DND-41 (cell line): ENCODE results near the gene PLD1.
A peak's percentile ranks its signal among the peaks of the same experiment; 100 is the strongest.

Source experiments
- ATAC-seq: fragments of 200-7000 bp; cut with Tn5 transposase; 3 replicates; pipeline ENCODE4 v1.9.1; 2021; ENCODE audit warnings: low read depth; ENCODE audit not compliant: insufficient read depth
- DNase-seq: peaks from one replicate; pipeline ENCODE4 v3.0.0-alpha.2; 2020
- H2AFZ ChIP-seq: 2 replicates; pipeline ENCODE4 v1.6.0; 2012; ENCODE audit warnings: low read depth, low read length
- H3K27ac ChIP-seq: 2 replicates; pipeline ENCODE4 v1.5.1; 2012; ENCODE audit warnings: low read length, inconsistent platforms
- H3K27me3 ChIP-seq: fragments of 200-600 bp; sonication (generic); 2 replicates; pipeline ENCODE4 v1.6.0; 2012; ENCODE audit warnings: low read length, mild to moderate bottlenecking, inconsistent platforms; ENCODE audit not compliant: insufficient read depth, poor library complexity
- H3K36me3 ChIP-seq: 2 replicates; pipeline ENCODE4 v1.5.1; 2012; ENCODE audit warnings: low read length, inconsistent platforms; ENCODE audit not compliant: insufficient read depth
- H3K4me1 ChIP-seq: 2 replicates; pipeline ENCODE4 v1.5.1; 2012; ENCODE audit warnings: mild to moderate bottlenecking, low read length; ENCODE audit not compliant: insufficient read depth
- H3K4me2 ChIP-seq: 2 replicates; pipeline ENCODE4 v1.6.0; 2012; ENCODE audit warnings: mild to moderate bottlenecking, moderate library complexity, low read length, inconsistent platforms; ENCODE audit not compliant: insufficient read depth
- H3K4me3 ChIP-seq, 2 experiments: fragments of 200-600 bp in 1 of 2; shearing (Covaris generic) in 1 of 2; 2 replicates each; pipeline ENCODE4 v1.5.1; 2012 to 2016; ENCODE audit warnings: inconsistent platforms in 2 of 2, low read length in 2 of 2, mild to moderate bottlenecking in 2 of 2, low read depth in 1 of 2, moderate library complexity in 1 of 2
- H3K79me2 ChIP-seq: 2 replicates; pipeline ENCODE4 v1.6.0; 2012; ENCODE audit warnings: low read length, inconsistent platforms; ENCODE audit not compliant: insufficient read depth
- H3K9ac ChIP-seq: 2 replicates; pipeline ENCODE4 v1.6.0; 2012; ENCODE audit warnings: low read depth, mild to moderate bottlenecking, inconsistent platforms, low read length, moderate library complexity
- H3K9me3 ChIP-seq: 2 replicates; pipeline ENCODE4 v1.5.1; 2012; ENCODE audit warnings: low read length, moderate library complexity, mild to moderate bottlenecking, inconsistent platforms; ENCODE audit not compliant: insufficient read depth, severe bottlenecking
- H4K20me1 ChIP-seq: 2 replicates; pipeline ENCODE4 v1.6.0; 2012; ENCODE audit warnings: low read length; ENCODE audit not compliant: insufficient read depth
- CTCF ChIP-seq: IDR thresholded peaks from 2 replicates; pipeline ENCODE4 v1.5.1; 2012; ENCODE audit warnings: borderline replicate concordance, low read length, moderate library complexity, mild to moderate bottlenecking; ENCODE audit not compliant: poor library complexity, severe bottlenecking; ENCODE audit errors: extremely low read depth
- EZH2 ChIP-seq: IDR thresholded peaks from 3 replicates; pipeline ENCODE4 v1.6.1; 2012; ENCODE audit warnings: borderline replicate concordance, low read depth, mild to moderate bottlenecking, moderate library complexity, low read length, inconsistent platforms; ENCODE audit not compliant: severe bottlenecking

The PLD1 gene

GRCh38 chr3:171833789-171834460 is 23.6 kb upstream of the PLD1 start:
- Histone ChIP-seq H3K27ac (no peak overlapping the region), H3K4me1 (no peaks in the 10 kb centered on the region), H3K4me3 (no peak overlapping the region), H3K79me2 (no peaks in the 10 kb centered on the region), H3K27me3 (peaks cover 15% of the 10 kb centered on the region), H2AFZ (no peak overlapping the region), H3K4me2 (no peak overlapping the region), H4K20me1 (no peaks in the 10 kb centered on the region), H3K9ac (no peak overlapping the region), H3K36me3 (no peaks in the 10 kb centered on the region), H3K9me3 (no peaks in the 10 kb centered on the region)
- DNase-seq (no peak), ATAC-seq (no peak)
- TF ChIP-seq EZH2 (no peak), CTCF (peak; percentile 46)

- Histone ChIP-seq H3K9me3 (no peaks in the 10 kb centered on the region), H3K4me1 (no peaks in the 10 kb centered on the region), H3K79me2 (no peaks in the 10 kb centered on the region), H3K4me2 (no peak overlapping the region), H3K27me3 (peaks cover 14% of the 10 kb centered on the region), H3K36me3 (no peaks in the 10 kb centered on the region), H4K20me1 (no peaks in the 10 kb centered on the region), H2AFZ (no peak overlapping the region), H3K27ac (no peak overlapping the region), H3K9ac (no peak overlapping the region), H3K4me3 (no peak overlapping the region)
- DNase-seq: no peak
- TF ChIP-seq CTCF: no peak
- TF ChIP-seq EZH2: no peak
- no peak for ATAC-seq
These were observed 22.7 kb upstream of the PLD1 start for GRCh38 chr3:171832989-171833388.

DNA sequence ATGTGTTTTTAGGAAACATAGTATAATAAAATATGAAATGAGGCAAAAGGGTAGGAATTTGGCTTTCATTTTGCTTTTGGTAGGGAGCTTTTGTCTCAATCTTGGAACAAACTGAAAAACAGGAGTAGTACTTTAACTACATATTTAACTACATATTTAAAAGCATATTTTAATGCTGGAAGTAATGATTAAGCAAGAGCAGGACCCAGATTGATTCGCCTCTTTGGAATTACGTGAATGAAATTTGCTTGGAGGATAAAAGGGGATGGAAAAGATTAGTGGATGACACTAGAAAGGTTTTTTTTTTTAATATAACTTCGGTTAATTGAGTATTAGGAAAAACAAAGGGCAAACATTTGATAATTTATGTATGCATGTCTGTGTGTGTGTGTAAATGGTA is 21.7 kb upstream of the PLD1 start:
- TF ChIP-seq CTCF (no peak), EZH2 (no peak)

GRCh38 chr3:171830518-171830875 is 20.2 kb upstream of the PLD1 start:
- H3K9me3 ChIP-seq: no peaks in the 10 kb centered on the region
- no peaks in the 10 kb centered on the region for H3K36me3 ChIP-seq
- DNase-seq (no peak), ATAC-seq (no peak)
- no peak overlapping the region for H3K4me2 ChIP-seq
- TF ChIP-seq CTCF: no peak
- no peak for TF ChIP-seq EZH2
- H4K20me1 ChIP-seq: no peaks in the 10 kb centered on the region
- H3K9ac ChIP-seq: no peak overlapping the region
- H3K27me3 ChIP-seq: peaks cover 14% of the 10 kb centered on the region
- H3K4me1 ChIP-seq: no peaks in the 10 kb centered on the region
- no peak overlapping the region for H3K27ac ChIP-seq
- no peak overlapping the region for H3K4me3 ChIP-seq
- no peaks in the 10 kb centered on the region for H3K79me2 ChIP-seq
- H2AFZ ChIP-seq: no peak overlapping the region

More for the DNA sequence above, 21.7 kb upstream of the PLD1 start:
- Histone ChIP-seq H3K36me3 (no peaks in the 10 kb centered on the region), H3K9ac (no peak overlapping the region), H3K27ac (no peak overlapping the region), H4K20me1 (no peaks in the 10 kb centered on the region), H3K4me2 (no peak overlapping the region), H3K79me2 (no peaks in the 10 kb centered on the region), H3K9me3 (no peaks in the 10 kb centered on the region), H2AFZ (no peak overlapping the region), H3K4me3 (no peak overlapping the region), H3K4me1 (no peaks in the 10 kb centered on the region), H3K27me3 (peaks cover 14% of the 10 kb centered on the region)
- DNase-seq: no peak
- no peak for ATAC-seq
